B cell (primary cell): ENCODE data around the gene ERC2.

Experiments used
- CTCF ChIP-seq: fragments of 200-600 bp; IDR thresholded peaks from one replicate; pipeline ENCODE4 v1.8.0; 2022; ENCODE audit warnings: antibody characterized with exemption, mild to moderate bottlenecking
- EZH2 ChIP-seq: IDR thresholded peaks from 2 replicates; pipeline ENCODE4 v1.6.1; 2012; ENCODE audit warnings: borderline replicate concordance, low read depth, mild to moderate bottlenecking, moderate library complexity, low read length; ENCODE audit not compliant: insufficient read depth, poor library complexity, severe bottlenecking

GRCh38 chr3:55647670-55648069 lies 820.6 kb downstream of the ERC2 start:
- TF ChIP-seq CTCF (no peak), EZH2 (no peak)
